CD4-positive, alpha-beta T cell treated with Interleukin-4 for 1 hour (primary cell): ENCODE results near the gene RNU7-1.

Experiments
- DNase-seq, 2 donors: peaks; one replicate each; pipeline ENCODE4 v3.0.0-alpha.2; 2020 to 2022

Gene RNU7-1

DNA sequence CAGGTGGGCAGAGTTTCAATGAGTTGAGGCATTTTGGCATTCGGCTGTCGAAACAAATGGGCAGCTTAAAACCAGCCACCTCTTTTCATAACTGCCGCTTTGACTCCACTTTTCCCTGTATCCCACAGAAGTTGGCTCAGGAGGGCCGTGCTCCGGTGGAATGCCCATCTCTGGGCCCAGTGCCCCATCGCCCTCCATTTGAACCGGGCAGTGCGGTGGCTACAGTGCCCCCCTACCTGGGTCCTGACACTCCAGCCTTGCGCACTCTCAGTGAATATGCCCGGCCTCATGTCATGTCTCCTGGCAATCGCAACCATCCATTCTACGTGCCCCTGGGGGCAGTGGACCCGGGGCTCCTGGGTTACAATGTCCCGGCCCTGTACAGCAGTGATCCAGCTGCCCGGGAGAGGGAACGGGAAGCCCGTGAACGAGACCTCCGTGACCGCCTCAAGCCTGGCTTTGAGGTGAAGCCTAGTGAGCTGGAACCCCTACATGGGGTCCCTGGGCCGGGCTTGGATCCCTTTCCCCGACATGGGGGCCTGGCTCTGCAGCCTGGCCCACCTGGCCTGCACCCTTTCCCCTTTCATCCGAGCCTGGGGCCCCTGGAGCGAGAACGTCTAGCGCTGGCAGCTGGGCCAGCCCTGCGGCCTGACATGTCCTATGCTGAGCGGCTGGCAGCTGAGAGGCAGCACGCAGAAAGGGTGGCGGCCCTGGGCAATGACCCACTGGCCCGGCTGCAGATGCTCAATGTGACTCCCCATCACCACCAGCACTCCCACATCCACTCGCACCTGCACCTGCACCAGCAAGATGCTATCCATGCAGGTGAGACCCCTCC, 5.0 kb upstream of the RNU7-1 start:
- no peak for DNase-seq

DNA sequence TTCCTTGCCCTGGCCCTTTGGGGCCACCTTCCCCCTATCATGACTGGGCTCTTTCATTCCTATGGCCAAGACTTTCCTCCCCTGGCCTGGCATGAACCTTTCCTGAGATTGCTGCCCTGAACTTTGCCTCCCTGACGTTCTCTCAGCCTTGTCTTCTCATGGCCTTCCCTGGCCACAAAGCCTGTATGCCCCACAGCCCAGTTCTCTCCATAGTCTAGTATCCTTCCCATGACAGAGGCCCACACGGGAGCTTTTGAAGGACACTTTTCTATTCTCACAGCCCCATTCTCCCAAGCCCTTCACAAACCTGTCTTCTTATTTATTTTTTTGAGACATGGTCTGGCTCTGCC, 4.5 kb upstream of the RNU7-1 start:
- DNase-seq: no peak

DNA sequence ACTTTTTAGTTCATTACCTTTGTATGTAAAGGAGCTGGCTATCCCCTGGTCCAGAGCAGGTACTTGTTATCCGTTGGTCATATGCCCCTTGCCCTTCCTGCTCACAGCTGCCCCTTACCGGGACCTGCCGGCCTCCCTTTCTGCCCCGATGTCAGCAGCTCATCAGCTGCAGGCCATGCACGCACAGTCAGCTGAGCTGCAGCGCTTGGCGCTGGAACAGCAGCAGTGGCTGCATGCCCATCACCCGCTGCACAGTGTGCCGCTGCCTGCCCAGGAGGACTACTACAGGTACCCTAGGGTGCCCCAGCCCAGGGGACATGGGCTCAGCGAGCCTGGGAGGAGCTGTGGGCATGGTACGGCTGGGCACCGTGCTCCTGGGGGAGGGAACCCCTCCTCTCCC, 2.3 kb upstream of the RNU7-1 start:
- no peak for DNase-seq

DNA sequence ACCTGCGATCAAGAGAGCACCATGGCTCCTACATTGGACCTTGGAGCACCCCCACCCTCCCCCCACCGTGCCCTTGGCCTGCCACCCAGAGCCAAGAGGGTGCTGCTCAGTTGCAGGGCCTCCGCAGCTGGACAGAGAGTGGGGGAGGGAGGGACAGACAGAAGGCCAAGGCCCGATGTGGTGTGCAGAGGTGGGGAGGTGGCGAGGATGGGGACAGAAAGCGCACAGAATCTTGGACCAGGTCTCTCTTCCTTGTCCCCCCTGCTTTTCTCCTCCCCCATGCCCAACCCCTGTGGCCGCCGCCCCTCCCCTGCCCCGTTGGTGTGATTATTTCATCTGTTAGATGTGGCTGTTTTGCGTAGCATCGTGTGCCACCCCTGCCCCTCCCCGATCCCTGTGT, 1.8 kb upstream of the RNU7-1 start:
- DNase-seq: no peak

DNA sequence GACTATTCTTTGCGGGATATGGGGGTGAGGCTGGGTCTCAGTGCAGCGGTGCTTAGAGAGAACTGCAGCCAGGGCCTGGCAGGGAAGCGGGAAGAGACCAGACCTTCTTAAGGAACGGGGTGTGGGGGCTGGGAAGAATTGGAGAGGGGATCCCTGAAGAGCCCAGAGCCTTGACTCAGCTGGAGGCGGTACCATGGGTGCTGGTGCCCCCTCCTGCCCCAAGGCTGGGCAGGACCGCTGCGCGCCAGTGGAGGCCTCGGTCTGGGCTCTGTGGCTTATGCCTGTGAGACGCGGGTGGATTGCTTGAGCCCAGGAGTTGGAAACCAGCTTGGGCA, 1.3 kb upstream of the RNU7-1 start:
- no peak for DNase-seq

DNA sequence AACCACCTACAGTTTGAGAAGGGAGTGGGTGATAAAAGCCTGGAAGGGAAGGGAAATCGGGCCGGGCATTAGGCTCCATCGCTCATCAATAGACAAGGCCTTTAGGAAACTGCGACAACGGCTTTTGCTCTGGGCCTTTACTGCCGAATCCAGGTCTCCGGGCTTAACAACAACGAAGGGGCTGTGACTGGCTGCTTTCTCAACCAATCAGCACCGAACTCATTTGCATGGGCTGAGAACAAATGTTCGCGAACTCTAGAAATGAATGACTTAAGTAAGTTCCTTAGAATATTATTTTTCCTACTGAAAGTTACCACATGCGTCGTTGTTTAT, 261 bp upstream of the RNU7-1 start:
- peak; percentile 93 to 94 for DNase-seq

DNA sequence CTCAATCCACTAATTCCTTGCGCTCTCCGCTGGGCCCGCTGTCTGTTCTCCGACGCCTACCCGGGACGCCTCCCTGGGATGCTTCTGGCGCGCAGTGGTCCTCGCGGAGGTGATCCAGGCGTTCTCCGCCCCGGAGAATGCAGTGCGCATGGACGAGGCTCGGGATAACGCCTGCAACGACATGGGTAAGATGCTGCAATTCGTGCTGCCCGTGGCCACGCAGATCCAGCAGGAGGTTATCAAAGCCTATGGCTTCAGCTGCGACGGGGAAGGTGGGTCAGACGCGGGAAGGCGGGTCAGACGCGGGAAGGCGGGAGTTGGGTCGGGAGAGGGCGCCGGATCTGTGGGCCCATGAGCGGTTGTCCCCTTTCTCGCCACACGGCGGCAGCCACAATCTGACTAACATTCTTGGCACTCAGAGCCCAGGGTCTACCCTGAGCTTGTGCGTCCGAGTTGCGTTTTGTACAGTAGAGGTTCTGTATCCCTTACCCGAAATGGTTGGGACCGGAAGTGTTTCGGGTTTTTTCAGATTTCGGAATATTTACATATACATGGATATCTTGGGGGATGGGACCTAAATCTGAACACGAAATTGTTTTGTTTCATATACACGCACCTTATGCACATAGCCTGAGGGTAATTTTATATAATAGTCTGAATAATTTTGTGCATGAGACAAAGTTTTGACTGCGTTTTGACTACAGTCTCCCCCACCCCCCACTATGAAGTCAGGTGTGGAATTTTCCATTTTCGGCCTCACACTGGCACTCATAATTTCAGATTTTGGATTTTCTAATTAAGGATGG, 968 bp downstream of the RNU7-1 start:
- peak; percentile 90 for DNase-seq

- DNase-seq: no peak
Observed at GRCh38 chr12:6945613-6946012, 2.0 kb downstream of the RNU7-1 start.

DNA sequence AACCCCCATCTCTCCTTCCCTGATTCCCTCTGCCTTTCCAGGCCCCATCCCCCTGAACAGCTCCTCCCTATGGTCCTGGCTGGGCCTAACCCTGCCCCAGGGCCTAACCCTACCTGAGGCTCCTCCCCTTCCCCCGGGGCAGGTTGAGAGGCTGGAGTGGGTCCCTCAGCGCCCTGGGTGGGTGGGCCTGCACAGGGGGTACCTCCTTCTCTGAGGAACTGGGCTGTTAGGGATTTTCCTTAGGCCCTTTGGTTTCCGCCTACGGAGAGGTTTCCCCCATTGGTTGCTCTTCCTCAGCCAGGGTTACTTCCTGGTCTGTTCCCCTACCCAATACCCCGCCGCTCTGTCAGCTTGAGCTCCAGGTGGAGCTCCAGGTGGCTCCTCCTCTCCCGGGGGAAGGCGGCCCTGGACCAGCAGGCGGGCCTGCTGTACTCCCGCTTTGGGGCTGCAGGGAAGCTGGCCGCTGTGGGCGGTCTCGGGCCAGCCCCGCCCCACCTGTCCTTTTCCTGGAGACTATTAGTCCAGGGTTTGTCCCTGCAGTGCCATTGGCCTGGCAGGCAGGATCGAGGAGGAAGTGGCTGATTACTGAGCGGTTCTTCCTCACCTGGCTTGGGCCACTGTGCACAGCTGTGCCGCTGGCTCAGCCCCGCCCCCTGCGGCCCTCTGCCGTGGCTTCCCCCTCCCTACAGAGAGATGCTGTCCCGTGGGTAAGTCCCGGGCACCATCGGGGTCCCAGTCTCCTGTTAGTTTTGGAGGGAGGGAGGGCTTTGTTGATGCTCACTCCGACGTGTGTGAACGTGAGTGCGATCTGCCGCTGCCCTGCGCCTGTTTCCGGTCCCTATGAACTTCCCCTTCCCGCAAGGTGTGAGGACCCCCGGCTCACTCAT, 2.7 kb downstream of the RNU7-1 start:
- peak; percentile 68 to 78 for DNase-seq

DNA sequence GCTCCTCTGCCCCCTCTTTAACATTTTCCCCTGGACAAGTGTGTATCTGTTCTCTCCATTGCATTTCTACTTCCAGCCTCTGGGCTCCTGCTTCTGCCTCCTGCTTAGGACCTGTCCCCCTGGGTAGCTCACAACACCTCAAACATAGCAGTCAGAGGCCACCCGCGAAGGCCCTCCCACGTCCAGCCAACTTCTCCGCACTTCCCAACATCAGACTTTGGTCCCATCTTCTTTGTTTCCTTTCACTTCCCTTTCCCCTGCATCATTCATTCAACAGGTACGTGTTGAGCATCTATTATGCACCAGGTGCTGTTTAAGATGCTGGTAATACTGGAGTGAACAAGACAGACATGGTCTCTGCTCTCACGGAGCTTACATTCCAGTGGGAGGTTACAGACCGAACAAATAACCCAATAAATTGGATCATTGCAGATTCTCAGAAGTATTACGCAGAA, 3.3 kb downstream of the RNU7-1 start:
- DNase-seq: no peak

- DNase-seq: no peak
Observed at GRCh38 chr12:6947615-6948014, 4.0 kb downstream of the RNU7-1 start.

GRCh38 chr12:6948873-6949594, 5.4 kb downstream of the RNU7-1 start:
- DNase-seq: peak; percentile 60 to 62

DNA sequence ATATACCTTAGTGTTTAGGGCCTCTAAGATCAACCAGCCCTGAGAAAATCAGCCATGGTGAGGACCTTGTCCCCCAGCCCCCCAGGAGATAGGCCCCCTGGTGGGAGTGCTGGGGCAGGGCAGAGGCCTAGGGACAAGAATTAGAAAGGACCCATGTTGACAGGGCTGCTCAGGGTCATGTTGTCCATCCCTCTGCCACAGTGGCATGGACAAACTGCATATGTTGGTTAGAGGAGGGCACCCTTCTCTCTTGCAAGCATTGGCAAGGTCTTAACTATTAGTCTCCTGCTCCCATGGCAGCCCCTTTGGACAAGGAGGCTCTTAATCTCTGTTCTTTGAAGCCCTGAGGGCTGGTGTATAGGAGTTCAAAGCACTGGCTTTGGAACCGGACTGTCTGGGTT, 6.8 kb downstream of the RNU7-1 start:
- peak in 1 of 2 donors; percentile 54 for DNase-seq

- DNase-seq: peak; percentile 65 to 77
Observed at GRCh38 chr12:6950811-6951540, 7.4 kb downstream of the RNU7-1 start, which contains the start of gene PTPN6. TSS of gene PTPN6 (plus strand) at chr12:6951356. CDS start at chr12:6951513, 157 bp downstream.

- DNase-seq: no peak
Observed at GRCh38 chr12:6951551-6952120, 8.0 kb downstream of the RNU7-1 start.

- DNase-seq: no peak
Observed at GRCh38 chr12:6952121-6952862, 8.7 kb downstream of the RNU7-1 start.

DNA sequence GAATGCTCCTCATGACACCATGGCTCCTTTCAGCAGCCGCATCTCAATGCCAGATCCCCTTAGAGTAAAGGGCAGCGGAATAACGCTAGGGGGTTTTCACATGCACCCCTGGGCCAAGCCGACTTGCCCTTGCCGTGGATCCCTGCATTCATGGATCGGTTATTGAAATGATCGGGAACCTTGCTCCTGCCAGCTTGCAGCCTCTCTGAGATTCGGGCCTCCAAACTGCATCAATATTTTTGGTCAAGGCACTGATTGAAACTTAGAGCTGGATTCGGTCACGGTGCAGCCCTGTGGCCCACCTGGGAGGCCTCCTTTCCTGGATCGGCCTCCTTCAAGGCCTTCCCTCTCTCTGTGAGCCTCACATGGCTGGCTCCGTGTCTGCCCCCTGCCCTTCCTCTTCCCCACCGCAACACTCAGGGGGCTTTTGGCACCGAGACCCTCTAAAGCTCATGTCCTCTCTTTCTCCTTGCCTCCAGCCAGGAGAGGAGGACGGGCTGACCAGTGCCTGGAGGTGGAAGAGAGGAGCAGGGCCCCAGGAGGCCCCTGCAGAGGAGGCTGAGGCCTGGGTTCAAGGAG, 9.3 kb downstream of the RNU7-1 start:
- no peak for DNase-seq

DNA sequence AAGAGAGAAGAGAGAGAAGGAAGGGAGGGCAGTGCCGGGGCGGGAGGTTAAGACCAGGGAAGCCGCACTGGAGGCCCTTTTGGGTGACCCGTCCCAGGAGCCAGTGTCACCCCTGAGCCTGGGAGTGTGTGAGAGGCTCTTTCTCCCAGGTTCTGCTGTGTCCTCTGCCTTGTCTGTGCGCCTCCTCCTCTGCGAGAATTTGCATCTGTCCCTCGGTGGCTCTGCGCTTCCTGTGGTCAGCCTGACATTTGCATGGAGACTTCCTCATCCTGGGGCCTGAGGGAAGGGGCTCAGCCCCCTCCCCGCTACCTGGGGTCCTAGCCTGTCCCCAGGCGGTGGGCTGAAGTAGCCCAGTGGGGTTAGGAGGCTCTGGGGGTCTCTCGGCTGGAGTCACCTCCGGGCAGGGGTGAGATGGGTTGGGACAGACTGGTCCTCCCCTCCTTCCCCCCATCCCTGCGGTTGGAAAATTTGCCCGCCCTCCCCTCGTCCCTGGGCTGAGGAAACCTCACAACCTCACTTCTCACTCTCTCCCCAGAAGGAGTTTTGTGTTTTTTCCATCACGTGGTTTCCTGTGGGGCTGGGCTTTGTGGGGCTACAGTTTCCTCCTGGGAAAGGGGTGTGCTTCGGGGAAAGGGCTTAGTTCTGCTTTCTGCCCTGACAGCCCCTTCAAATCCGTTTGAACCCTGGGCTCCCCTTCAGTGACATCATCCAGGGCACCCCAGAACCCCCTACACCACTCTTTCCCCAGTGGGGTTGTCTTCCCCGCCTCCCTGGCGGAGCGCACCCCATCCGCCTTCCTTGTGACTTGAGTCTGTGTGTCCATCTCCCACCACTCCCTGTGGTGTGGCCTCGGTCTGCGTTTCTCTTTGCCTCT, 10.1 kb downstream of the RNU7-1 start:
- peak; percentile 84 to 87 for DNase-seq
